HCT116 (cell line): Measurements from ENCODE around the gene MNAT1. TPM values are rescaled to one million over a fixed set of nuclear protein-coding genes. Genes with fewer than 3 reads are reported as not detected.

ENCODE experiments used
- ATAC-seq: fragments of 200-7000 bp; cut with Tn5 transposase; 2 replicates; pipeline ENCODE4 v1.9.1; 2020; ENCODE audit warnings: mild to moderate bottlenecking, moderate library complexity
- BruUV-seq: library from RNA; stranded (reverse); fragments of 400-500 nt; replicated peaks from 2 replicates; lab custom pipeline; 2021; lab: Mats Ljungman, UMichigan
- CTCF ChIA-PET: fragments of 300-600 bp; sonication (Branson Sonifier 250); formaldehyde crosslinking; loops from one replicate; lab custom pipeline; 2021; ENCODE audit warnings: antibody characterized with exemption; lab: Charles Lee
- POLR2A ChIA-PET: fragments of 300-600, 350-600 bp; sonication (Branson Sonifier 250); formaldehyde crosslinking; loops from one replicate; lab custom pipeline; 2021; ENCODE audit warnings: antibody characterized with exemption; lab: Charles Lee
- RAD21 ChIA-PET, 2 experiments: fragments of 300-600 bp; sonication (Branson Sonifier 250); formaldehyde crosslinking; loops; one replicate each; lab custom pipeline; 2023; ENCODE audit warnings: low total read pairs in 2 of 2; ENCODE audit not compliant: uncharacterized antibody in 2 of 2, unreplicated experiment in 2 of 2, low non-redundant PET in 1 of 2; lab: Charles Lee
- DNase-seq: peaks from one replicate; pipeline ENCODE4 v3.0.0-alpha.2; 2010; ENCODE audit warnings: low read depth, low spot score
- H2AFZ ChIP-seq: fragments of 200-600 bp; shearing (Covaris generic), sonication (generic); 2 replicates; pipeline ENCODE4 v1.6.1; 2017; ENCODE audit warnings: low read depth, mixed run types, mixed read lengths, antibody characterized with exemption, low read length; ENCODE audit not compliant: poor library complexity, severe bottlenecking
- H3K27ac ChIP-seq: 2 replicates; pipeline ENCODE4 v1.5.1; 2012; ENCODE audit warnings: low read depth, low read length
- H3K27me3 ChIP-seq: fragments of 200-600 bp; sonication (generic); 2 replicates; pipeline ENCODE4 v1.6.1; 2016; ENCODE audit warnings: mixed run types, low read length, mixed read lengths; ENCODE audit not compliant: insufficient read depth
- H3K36me3 ChIP-seq, 2 experiments: fragments of 200-500 bp in 1 of 2; fragments of 200-600 bp in 1 of 2; sonication (Bioruptor generic) in 1 of 2; sonication (generic) in 1 of 2; 2 replicates each; pipeline versions ENCODE4 v1.5.1 to v1.6.1; 2014 to 2016; ENCODE audit warnings: low read length in 2 of 2, inconsistent platforms in 1 of 2, mixed read lengths in 1 of 2, mixed run types in 1 of 2; ENCODE audit not compliant: insufficient read depth in 2 of 2, control insufficient read depth in 1 of 2
- H3K4me1 ChIP-seq, 2 experiments: fragments of 200-600 bp in 1 of 2; sonication (generic) in 1 of 2; 2 replicates each; pipeline versions ENCODE4 v1.5.1 to v1.6.1; 2012 to 2017; ENCODE audit warnings: low read length in 2 of 2, inconsistent platforms in 1 of 2, mild to moderate bottlenecking in 1 of 2, mixed read lengths in 1 of 2, mixed run types in 1 of 2, moderate library complexity in 1 of 2; ENCODE audit not compliant: insufficient read depth in 2 of 2, control insufficient read depth in 1 of 2
- H3K4me2 ChIP-seq: fragments of 200-600 bp; sonication (generic); 2 replicates; pipeline ENCODE4 v1.6.1; 2017; ENCODE audit warnings: mixed run types, low read length, mixed read lengths
- H3K4me3 ChIP-seq, 2 experiments: fragments of 200-600 bp in 1 of 2; sonication (generic) in 1 of 2; replicated peaks in 1 of 2; 2 replicates each; pipeline ENCODE4 v1.5.1; 2011 to 2016; ENCODE audit warnings: low read length in 2 of 2, control low read depth in 1 of 2, low read depth in 1 of 2, mild to moderate bottlenecking in 1 of 2, mixed read lengths in 1 of 2, mixed run types in 1 of 2
- H3K79me2 ChIP-seq: fragments of 200-600 bp; sonication (generic); 2 replicates; pipeline ENCODE4 v1.6.1; 2017; ENCODE audit warnings: mild to moderate bottlenecking, mixed run types, low read length, moderate library complexity, mixed read lengths; ENCODE audit not compliant: insufficient read depth
- H3K9ac ChIP-seq: fragments of 200-600 bp; sonication (generic); 2 replicates; pipeline ENCODE4 v1.6.1; 2016; ENCODE audit warnings: low read length, mixed read lengths
- H3K9me2 ChIP-seq: fragments of 200-600 bp; sonication (generic), shearing (Covaris generic); 2 replicates; pipeline ENCODE4 v1.6.1; 2017; ENCODE audit warnings: mixed run types, mild to moderate bottlenecking, moderate library complexity; ENCODE audit not compliant: insufficient read depth
- H3K9me3 ChIP-seq, 2 experiments: fragments of 200-500 bp in 1 of 2; fragments of 200-600 bp in 1 of 2; sonication (Bioruptor generic) in 1 of 2; sonication (generic) in 1 of 2; 2 replicates each; pipeline ENCODE4 v1.6.1; 2014 to 2017; ENCODE audit warnings: low read length in 2 of 2, mixed read lengths in 2 of 2, inconsistent platforms in 1 of 2, low read depth in 1 of 2, mild to moderate bottlenecking in 1 of 2, mixed run types in 1 of 2, moderate library complexity in 1 of 2; ENCODE audit not compliant: control insufficient read depth in 1 of 2, insufficient read depth in 1 of 2
- H4K20me1 ChIP-seq: fragments of 200-600 bp; sonication (generic), shearing (Covaris generic); 2 replicates; pipeline ENCODE4 v1.6.1; 2017; ENCODE audit warnings: mixed run types, mild to moderate bottlenecking, moderate library complexity; ENCODE audit not compliant: insufficient read depth
- ATF3 ChIP-seq: IDR thresholded peaks from 2 replicates; pipeline ENCODE4 v1.6.1; 2012
- CEBPB ChIP-seq: IDR thresholded peaks from 2 replicates; pipeline ENCODE4 v1.6.1; 2012; ENCODE audit warnings: low read depth
- ELF1 ChIP-seq: IDR thresholded peaks from 2 replicates; pipeline ENCODE4 v1.6.1; 2012; ENCODE audit warnings: low read depth, borderline replicate concordance
- EZH2 ChIP-seq: fragments of 200-600 bp; sonication (generic); IDR thresholded peaks from 2 replicates; pipeline ENCODE4 v1.6.1; 2017; ENCODE audit warnings: antibody characterized with exemption, mixed run types
- JUND ChIP-seq: IDR thresholded peaks from 2 replicates; pipeline ENCODE4 v1.6.1; 2012
- MAX ChIP-seq: IDR thresholded peaks from 2 replicates; pipeline ENCODE4 v1.6.1; 2012
- POLR2A ChIP-seq: IDR thresholded peaks from 2 replicates; pipeline ENCODE4 v1.7.0; 2011; ENCODE audit warnings: borderline replicate concordance; ENCODE audit not compliant: insufficient read depth, insufficient read length; ENCODE audit errors: extremely low read depth
- REST ChIP-seq: IDR thresholded peaks from 2 replicates; pipeline ENCODE4 v1.6.1; 2012; ENCODE audit warnings: low read depth
- SIN3A ChIP-seq: IDR thresholded peaks from 2 replicates; pipeline ENCODE4 v1.6.1; 2012; ENCODE audit warnings: low read depth
- SP1 ChIP-seq: IDR thresholded peaks from 2 replicates; pipeline ENCODE4 v1.6.1; 2012; ENCODE audit warnings: low read depth
- SRF ChIP-seq: IDR thresholded peaks from 2 replicates; pipeline ENCODE4 v1.6.1; 2012; ENCODE audit warnings: low read depth
- TCF7L2 ChIP-seq: IDR thresholded peaks from 2 replicates; pipeline ENCODE4 v1.7.0; 2011; ENCODE audit warnings: borderline replicate concordance, inconsistent platforms; ENCODE audit not compliant: insufficient read depth, insufficient read length; ENCODE audit errors: extremely low read depth
- YY1 ChIP-seq: IDR thresholded peaks from 2 replicates; pipeline ENCODE4 v1.6.1; 2011; ENCODE audit warnings: low read length, low read depth, moderate library complexity, mild to moderate bottlenecking; ENCODE audit not compliant: insufficient replicate concordance; ENCODE audit errors: extremely low read depth
- intact Hi-C: fragments of 100-400 bp; cut with micrococcal nuclease; formaldehyde crosslinking; loops from 2 replicates; pipeline ENCODE4 v1.10.0; 2022
- total RNA-seq: library from RNA; stranded (reverse); gene quantifications from one replicate; pipeline ENCODE4 v1.2.1, GENCODE V29; 2021; ENCODE audit not compliant: unreplicated experiment

The MNAT1 gene
- total RNA-seq, 1 experiment from 2014 or later = 49.3 TPM

GRCh38 chr14:60838601-60839000, 104.0 kb downstream of the MNAT1 start:
- H3K4me2 ChIP-seq = no peak overlapping the region
- no peaks in the 10 kb centered on the region for H3K27me3 ChIP-seq
- intact Hi-C loops = no loop called here
- H3K4me1 ChIP-seq = no peaks in the 10 kb centered on the region
- no peaks in the 10 kb centered on the region for H3K9me2 ChIP-seq
- H3K36me3 ChIP-seq = no peaks in the 10 kb centered on the region
- POLR2A ChIA-PET = no interaction called here
- RAD21 ChIA-PET = no interaction called here
- no peaks in the 10 kb centered on the region for H3K9me3 ChIP-seq
- H2AFZ ChIP-seq = no peak overlapping the region
- H3K79me2 ChIP-seq = no peaks in the 10 kb centered on the region
- DNase-seq (no peak), ATAC-seq (no peak)
- BruUV-seq = no TSS peak
- H3K27ac ChIP-seq = no peak overlapping the region
- H4K20me1 ChIP-seq = no peaks in the 10 kb centered on the region
- no peak overlapping the region for H3K9ac ChIP-seq
- TF ChIP-seq SRF (no peak), REST (no peak), CEBPB (no peak), ATF3 (no peak), POLR2A (no peak), ELF1 (no peak), TCF7L2 (no peak), JUND (no peak), EZH2 (no peak), YY1 (no peak), SP1 (no peak), MAX (no peak), SIN3A (no peak)
- TF ChIP-seq, all 23 proteins: peak for 0
- CTCF ChIA-PET = no interaction called here
- H3K4me3 ChIP-seq = no peak overlapping the region
